NCI-H526 (cell line): ENCODE results near the gene PRMT3.
"Not testable (repeated sequence)": the region's sequence is repeated elsewhere in the genome, so short reads cannot be mapped to it uniquely, and the experiment has no call there.

Experiments
- DNase-seq, 2 experiments: peaks; one replicate each; lab custom pipeline; 2025; lab: John Stamatoyannopoulos, UW

The PRMT3 gene

GRCh38 chr11:20457934-20458680 lies 70.6 kb downstream of the PRMT3 start:
- DNase-seq = no peak

GRCh38 chr11:20458905-20459632 lies 71.6 kb downstream of the PRMT3 start:
- no peak for DNase-seq

GRCh38 chr11:20459865-20460264 lies 72.3 kb downstream of the PRMT3 start:
- no peak for DNase-seq

- DNase-seq = no peak
Measured at GRCh38 chr11:20464518-20464917, 77.0 kb downstream of the PRMT3 start.

- DNase-seq = no peak
Measured at GRCh38 chr11:20467487-20468185, 80.1 kb downstream of the PRMT3 start.

- DNase-seq = no peak
Measured at GRCh38 chr11:20470348-20470747, 82.8 kb downstream of the PRMT3 start.

GRCh38 chr11:20471929-20472328 lies 84.4 kb downstream of the PRMT3 start:
- DNase-seq = not testable (repeated sequence)

GRCh38 chr11:20474176-20474881 lies 86.8 kb downstream of the PRMT3 start:
- peak; percentile 77 for DNase-seq

GRCh38 chr11:20474882-20475517 lies 87.5 kb downstream of the PRMT3 start:
- DNase-seq = no peak

GRCh38 chr11:20477418-20478090 lies 90.0 kb downstream of the PRMT3 start:
- DNase-seq = no peak

- no peak for DNase-seq
Measured at GRCh38 chr11:20479513-20479912, 92.0 kb downstream of the PRMT3 start.

- DNase-seq = no peak
Measured at GRCh38 chr11:20483931-20484330, 96.4 kb downstream of the PRMT3 start.

GRCh38 chr11:20484416-20484815 lies 96.9 kb downstream of the PRMT3 start:
- DNase-seq = not testable (repeated sequence)

GRCh38 chr11:20488352-20488751 lies 100.8 kb downstream of the PRMT3 start:
- peak; percentile 80 to 86 for DNase-seq

- no peak for DNase-seq
Measured at GRCh38 chr11:20489948-20490347, 102.4 kb downstream of the PRMT3 start.

- DNase-seq = no peak
Measured at GRCh38 chr11:20493340-20493739, 105.8 kb downstream of the PRMT3 start.

- DNase-seq = no peak
Measured at GRCh38 chr11:20497124-20497792, 109.7 kb downstream of the PRMT3 start.

- DNase-seq = no peak
Measured at GRCh38 chr11:20501252-20501651, 113.7 kb downstream of the PRMT3 start.

GRCh38 chr11:20501971-20502370 lies 114.5 kb downstream of the PRMT3 start:
- no peak for DNase-seq

- no peak for DNase-seq
Measured at GRCh38 chr11:20511982-20512381, 124.5 kb downstream of the PRMT3 start.

GRCh38 chr11:20512869-20513268 lies 125.4 kb downstream of the PRMT3 start:
- DNase-seq = no peak
